ENCODE data around the gene LRRC49.

Gene LRRC49

DNA sequence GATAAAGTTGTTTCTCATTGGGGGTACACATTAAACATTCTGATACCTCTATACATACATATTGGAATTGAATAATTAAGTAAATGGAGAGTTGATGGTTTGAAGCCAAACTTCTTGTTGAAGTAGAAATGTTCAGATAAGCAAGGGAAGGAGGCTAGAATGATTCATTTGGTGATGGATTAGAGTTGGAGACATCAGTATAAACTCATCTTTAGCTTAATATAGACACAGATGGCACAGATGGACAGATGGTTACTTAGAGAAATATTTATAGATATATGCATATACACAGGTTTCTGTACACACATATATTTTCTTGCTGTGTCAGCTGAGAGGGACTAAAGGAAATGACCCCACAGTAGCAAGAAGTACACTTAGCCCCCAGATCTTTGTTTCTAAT, 69.5 kb downstream of the LRRC49 start:
- H3K27me3 ChIP-seq (ENCODE audit: control insufficient read depth, low read length), result no peaks in the 10 kb centered on the region
- H3K36me3 ChIP-seq (ENCODE audit: control insufficient read depth, low read length), result no peaks in the 10 kb centered on the region
- H4K20me1 ChIP-seq (ENCODE audit: control insufficient read depth, insufficient read depth, low read depth, low read length), result no peaks in the 10 kb centered on the region
- TF ChIP-seq EZH2phosphoT487 (IDR thresholded peaks at IDR 0.05; ENCODE audit: borderline replicate concordance, low read length), result no peak
- TF ChIP-seq, protein P1, sequence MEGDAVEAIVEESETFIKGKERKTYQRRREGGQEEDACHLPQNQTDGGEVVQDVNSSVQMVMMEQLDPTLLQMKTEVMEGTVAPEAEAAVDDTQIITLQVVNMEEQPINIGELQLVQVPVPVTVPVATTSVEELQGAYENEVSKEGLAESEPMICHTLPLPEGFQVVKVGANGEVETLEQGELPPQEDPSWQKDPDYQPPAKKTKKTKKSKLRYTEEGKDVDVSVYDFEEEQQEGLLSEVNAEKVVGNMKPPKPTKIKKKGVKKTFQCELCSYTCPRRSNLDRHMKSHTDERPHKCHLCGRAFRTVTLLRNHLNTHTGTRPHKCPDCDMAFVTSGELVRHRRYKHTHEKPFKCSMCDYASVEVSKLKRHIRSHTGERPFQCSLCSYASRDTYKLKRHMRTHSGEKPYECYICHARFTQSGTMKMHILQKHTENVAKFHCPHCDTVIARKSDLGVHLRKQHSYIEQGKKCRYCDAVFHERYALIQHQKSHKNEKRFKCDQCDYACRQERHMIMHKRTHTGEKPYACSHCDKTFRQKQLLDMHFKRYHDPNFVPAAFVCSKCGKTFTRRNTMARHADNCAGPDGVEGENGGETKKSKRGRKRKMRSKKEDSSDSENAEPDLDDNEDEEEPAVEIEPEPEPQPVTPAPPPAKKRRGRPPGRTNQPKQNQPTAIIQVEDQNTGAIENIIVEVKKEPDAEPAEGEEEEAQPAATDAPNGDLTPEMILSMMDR (IDR thresholded peaks at IDR 0.05; ENCODE audit: low read depth, low read length, poor library complexity, severe bottlenecking), result no peak
- no peak overlapping the region for H3K27ac ChIP-seq (ENCODE audit: low read depth, low read length)
- H3K9me2 ChIP-seq (replicated peaks; ENCODE audit: control insufficient read depth, low read length), result no peaks in the 10 kb centered on the region
- H3K4me2 ChIP-seq (ENCODE audit: low read length), result no peak overlapping the region
- no peaks in the 10 kb centered on the region for H3K4me1 ChIP-seq (ENCODE audit: control insufficient read depth, low read length)
- no peak overlapping the region for H3K4me3 ChIP-seq (ENCODE audit: low read length)
- H3F3A ChIP-seq (ENCODE audit: control insufficient read depth, insufficient read depth), result no peaks in the 10 kb centered on the region
- no peaks in the 10 kb centered on the region for H3K79me2 ChIP-seq (ENCODE audit: control insufficient read depth, low read length)
- H3K9me3 ChIP-seq (ENCODE audit: control insufficient read depth, insufficient read depth, low read length), result no peaks in the 10 kb centered on the region

DNA sequence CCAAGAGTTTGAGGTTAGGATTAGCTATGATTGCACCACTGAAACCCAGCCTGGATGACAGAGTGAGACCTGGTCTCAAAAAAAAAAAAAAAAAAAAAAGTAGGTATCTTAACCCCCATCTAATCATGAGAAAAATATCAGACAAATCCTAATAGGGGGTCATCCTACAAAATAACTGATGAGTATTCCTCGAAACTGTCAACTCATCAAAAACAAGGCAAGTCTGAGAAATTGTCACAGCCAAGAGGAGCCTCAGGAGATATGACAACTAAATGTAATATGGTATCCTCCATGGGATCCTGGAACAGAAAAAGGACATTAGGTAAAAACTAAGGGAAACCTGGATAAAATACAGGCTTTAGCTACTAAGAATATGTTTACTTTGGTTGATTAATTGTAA, 70.6 kb downstream of the LRRC49 start:
- no peaks in the 10 kb centered on the region for H3K79me2 ChIP-seq (ENCODE audit: control insufficient read depth, low read length)
- H3K4me2 ChIP-seq (ENCODE audit: low read length), result no peak overlapping the region
- no peaks in the 10 kb centered on the region for H3K9me3 ChIP-seq (ENCODE audit: control insufficient read depth, insufficient read depth, low read length)
- H3K27me3 ChIP-seq (ENCODE audit: control insufficient read depth, low read length), result no peaks in the 10 kb centered on the region
- no peaks in the 10 kb centered on the region for H4K20me1 ChIP-seq (ENCODE audit: control insufficient read depth, insufficient read depth, low read depth, low read length)
- no peak overlapping the region for H3K4me3 ChIP-seq (ENCODE audit: low read length)
- H3K4me1 ChIP-seq (ENCODE audit: control insufficient read depth, low read length), result no peaks in the 10 kb centered on the region
- no peak overlapping the region for H3K27ac ChIP-seq (ENCODE audit: low read depth, low read length)
- no peaks in the 10 kb centered on the region for H3K9me2 ChIP-seq (replicated peaks; ENCODE audit: control insufficient read depth, low read length)
- H3K36me3 ChIP-seq (ENCODE audit: control insufficient read depth, low read length), result no peaks in the 10 kb centered on the region
- no peaks in the 10 kb centered on the region for H3F3A ChIP-seq (ENCODE audit: control insufficient read depth, insufficient read depth)
- no peak for TF ChIP-seq EZH2phosphoT487 (IDR thresholded peaks at IDR 0.05; ENCODE audit: borderline replicate concordance, low read length)
- TF ChIP-seq, protein P1 (IDR thresholded peaks at IDR 0.05; ENCODE audit: low read depth, low read length, poor library complexity, severe bottlenecking), result no peak

DNA sequence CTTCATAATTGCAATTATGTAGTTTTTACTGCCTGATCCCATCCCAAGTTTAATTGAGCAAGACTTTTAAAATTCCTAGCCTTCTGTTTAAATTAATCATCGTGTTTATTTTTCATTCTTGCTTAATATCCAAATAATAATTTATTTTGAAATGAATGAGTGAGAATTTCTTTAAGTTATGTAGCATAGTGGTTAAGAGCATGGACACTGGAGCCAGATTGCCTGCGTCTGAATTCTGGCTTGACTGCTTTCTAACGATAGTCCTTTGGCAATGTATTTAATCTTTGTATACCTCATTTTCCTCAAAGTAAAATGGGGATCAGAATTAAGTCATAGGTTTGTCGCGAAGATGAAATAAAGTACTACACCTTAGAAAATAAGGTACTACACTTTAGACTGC, 71.4 kb downstream of the LRRC49 start:
- H3K27me3 ChIP-seq (ENCODE audit: control insufficient read depth, low read length), result no peaks in the 10 kb centered on the region
- H4K20me1 ChIP-seq (ENCODE audit: control insufficient read depth, insufficient read depth, low read depth, low read length), result no peaks in the 10 kb centered on the region
- H3K36me3 ChIP-seq (ENCODE audit: control insufficient read depth, low read length), result no peaks in the 10 kb centered on the region
- H3K9me3 ChIP-seq (ENCODE audit: control insufficient read depth, insufficient read depth, low read length), result no peaks in the 10 kb centered on the region
- no peak for TF ChIP-seq EZH2phosphoT487 (IDR thresholded peaks at IDR 0.05; ENCODE audit: borderline replicate concordance, low read length)
- TF ChIP-seq, protein P1 (IDR thresholded peaks at IDR 0.05; ENCODE audit: low read depth, low read length, poor library complexity, severe bottlenecking), result no peak
- no peaks in the 10 kb centered on the region for H3K79me2 ChIP-seq (ENCODE audit: control insufficient read depth, low read length)
- no peaks in the 10 kb centered on the region for H3K9me2 ChIP-seq (replicated peaks; ENCODE audit: control insufficient read depth, low read length)
- no peak overlapping the region for H3K27ac ChIP-seq (ENCODE audit: low read depth, low read length)
- H3K4me2 ChIP-seq (ENCODE audit: low read length), result no peak overlapping the region
- H3K4me1 ChIP-seq (ENCODE audit: control insufficient read depth, low read length), result no peaks in the 10 kb centered on the region
- no peak overlapping the region for H3K4me3 ChIP-seq (ENCODE audit: low read length)
- H3F3A ChIP-seq (ENCODE audit: control insufficient read depth, insufficient read depth), result no peaks in the 10 kb centered on the region

DNA sequence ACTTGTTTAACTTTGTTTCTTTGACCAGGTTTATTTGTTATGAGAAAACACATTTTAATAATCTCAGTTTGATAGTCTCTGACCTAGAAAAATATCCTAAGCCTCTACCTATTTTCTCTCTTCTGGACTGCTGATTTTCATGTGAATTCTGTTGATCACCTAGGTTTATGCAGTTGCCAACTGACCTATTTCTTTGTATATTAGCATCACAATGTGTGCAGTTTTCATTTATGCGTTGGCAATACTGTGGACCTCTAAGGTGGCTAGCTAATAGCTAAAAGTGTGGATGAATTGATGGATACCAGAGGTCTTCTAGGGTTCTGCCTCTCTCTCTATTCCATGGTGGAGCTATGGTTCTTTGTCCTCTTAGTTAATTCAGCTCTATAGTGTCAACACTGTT, 72.1 kb downstream of the LRRC49 start:
- H4K20me1 ChIP-seq (ENCODE audit: control insufficient read depth, insufficient read depth, low read depth, low read length), result no peaks in the 10 kb centered on the region
- H3K9me2 ChIP-seq (replicated peaks; ENCODE audit: control insufficient read depth, low read length), result no peaks in the 10 kb centered on the region
- no peak overlapping the region for H3K27ac ChIP-seq (ENCODE audit: low read depth, low read length)
- no peaks in the 10 kb centered on the region for H3K9me3 ChIP-seq (ENCODE audit: control insufficient read depth, insufficient read depth, low read length)
- no peaks in the 10 kb centered on the region for H3F3A ChIP-seq (ENCODE audit: control insufficient read depth, insufficient read depth)
- H3K4me3 ChIP-seq (ENCODE audit: low read length), result no peak overlapping the region
- H3K79me2 ChIP-seq (ENCODE audit: control insufficient read depth, low read length), result no peaks in the 10 kb centered on the region
- no peaks in the 10 kb centered on the region for H3K36me3 ChIP-seq (ENCODE audit: control insufficient read depth, low read length)
- H3K4me1 ChIP-seq (ENCODE audit: control insufficient read depth, low read length), result no peaks in the 10 kb centered on the region
- TF ChIP-seq, protein P1 (IDR thresholded peaks at IDR 0.05; ENCODE audit: low read depth, low read length, poor library complexity, severe bottlenecking), result no peak
- no peak for TF ChIP-seq EZH2phosphoT487 (IDR thresholded peaks at IDR 0.05; ENCODE audit: borderline replicate concordance, low read length)
- H3K4me2 ChIP-seq (ENCODE audit: low read length), result no peak overlapping the region
- no peaks in the 10 kb centered on the region for H3K27me3 ChIP-seq (ENCODE audit: control insufficient read depth, low read length)
